Fibroblast of lung (primary cell): ENCODE data around the gene AEBP2.

ENCODE experiments used
- CTCF ChIP-seq, 2 donors: IDR thresholded peaks in 1 of 2; conservative IDR thresholded peaks in 1 of 2; 1 replicate in 1 of 2; 2 replicates in 1 of 2; pipeline ENCODE4 v1.5.1; 2011 to 2012; ENCODE audit warnings: low read length in 2 of 2, control low read depth in 1 of 2, inconsistent platforms in 1 of 2, low read depth in 1 of 2, mild to moderate bottlenecking in 1 of 2
- EZH2 ChIP-seq: IDR thresholded peaks from 2 replicates; pipeline ENCODE4 v1.5.1; 2012; ENCODE audit warnings: low read length, control low read depth, mild to moderate bottlenecking; ENCODE audit errors: missing control alignments

- TF ChIP-seq CTCF (conservative IDR thresholded peaks at IDR 0.05 in 1 of 2, IDR thresholded peaks at IDR 0.05 in 1 of 2; ENCODE audit: low read depth in 1 of 2, low read length in 2 of 2) (no peak), EZH2 (no peak)
Measured at GRCh38 chr12:19443585-19443984, 4.3 kb downstream of the AEBP2 start.
